KG1 (cell line): ENCODE results near the gene KIF22.
A peak's percentile ranks its signal among the peaks of the same experiment; 100 is the strongest.
"Not testable (repeated sequence)": the region's sequence is repeated elsewhere in the genome, so short reads cannot be mapped to it uniquely, and the experiment has no call there.

Experiments
- DNase-seq: peaks from one replicate; lab custom pipeline; 2025; lab: John Stamatoyannopoulos, UW

KIF22 gene

GRCh38 chr16:29815032-29815721, 24.6 kb downstream of the KIF22 start:
- no peak for DNase-seq

- DNase-seq = peak; percentile 97
These were observed 25.5 kb downstream of the KIF22 start, which contains the start of gene PAGR1 for GRCh38 chr16:29815793-29816693. PAGR1 (plus strand) TSS chr16:29816152; CDS start chr16:29816526, 374 bp downstream.

- DNase-seq = peak; percentile 45
These were observed 26.3 kb downstream of the KIF22 start for GRCh38 chr16:29816694-29817441.

- no peak for DNase-seq
These were observed 27.5 kb downstream of the KIF22 start for GRCh38 chr16:29818082-29818481.

GRCh38 chr16:29819506-29819905, 29.0 kb downstream of the KIF22 start:
- no peak for DNase-seq

GRCh38 chr16:29820271-29820701, 29.7 kb downstream of the KIF22 start, which contains the start of gene MVP:
MVP (plus strand) TSS chr16:29820462; CDS start chr16:29830550, 10,088 bp downstream.
- no peak for DNase-seq

- DNase-seq = no peak
These were observed 30.4 kb downstream of the KIF22 start for GRCh38 chr16:29820730-29821642.

- no peak for DNase-seq
These were observed 31.1 kb downstream of the KIF22 start for GRCh38 chr16:29821643-29822115.

GRCh38 chr16:29824589-29825144, 34.1 kb downstream of the KIF22 start:
- no peak for DNase-seq

GRCh38 chr16:29825145-29826044, 34.8 kb downstream of the KIF22 start:
- no peak for DNase-seq

GRCh38 chr16:29826342-29826695, 35.8 kb downstream of the KIF22 start:
- DNase-seq = no peak

GRCh38 chr16:29830774-29831173, 40.2 kb downstream of the KIF22 start:
- DNase-seq = no peak

- no peak for DNase-seq
These were observed 40.9 kb downstream of the KIF22 start for GRCh38 chr16:29831490-29831889.

GRCh38 chr16:29833219-29833618, 42.7 kb downstream of the KIF22 start:
- DNase-seq = not testable (repeated sequence)

GRCh38 chr16:29834079-29834478, 43.5 kb downstream of the KIF22 start:
- DNase-seq = no peak

- DNase-seq = no peak
These were observed 45.4 kb downstream of the KIF22 start for GRCh38 chr16:29835926-29836325.

- no peak for DNase-seq
These were observed 46.1 kb downstream of the KIF22 start for GRCh38 chr16:29836623-29837022.

GRCh38 chr16:29837841-29838240, 47.3 kb downstream of the KIF22 start:
- no peak for DNase-seq

GRCh38 chr16:29839822-29840221, 49.3 kb downstream of the KIF22 start:
- no peak for DNase-seq

- DNase-seq = no peak
These were observed 49.7 kb downstream of the KIF22 start for GRCh38 chr16:29840240-29840639.
